ENCODE measurements around the gene SNX12. TPM values are rescaled to one million over a fixed set of nuclear protein-coding genes. Genes with fewer than 3 reads are reported as not detected.

The SNX12 gene
- total RNA-seq, 4 donors from 2014 or later: 45.0 to 65.7 (median 51.7) TPM

DNA sequence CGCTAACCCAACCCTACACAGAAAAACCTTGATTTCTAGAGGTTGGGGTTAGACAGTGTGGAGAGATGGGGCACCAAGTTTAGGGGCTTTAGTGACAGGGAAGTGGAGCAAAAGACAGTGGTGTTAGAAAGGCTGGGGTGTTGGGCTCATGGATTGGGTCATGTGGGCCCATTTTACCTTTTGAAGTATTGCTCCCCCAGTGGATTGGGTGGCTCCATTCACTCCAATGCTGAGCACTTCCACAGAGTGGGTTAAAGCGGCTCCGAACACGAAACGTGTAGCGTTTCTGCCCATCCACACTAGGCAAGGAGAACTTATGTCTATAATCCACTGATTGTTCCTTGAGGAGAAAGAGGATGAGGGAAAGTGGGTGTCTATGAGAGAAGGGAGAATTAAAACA lies 40.9 kb upstream of the SNX12 start:
- H3K27me3 ChIP-seq: no peaks in the 10 kb centered on the region
- TF ChIP-seq, protein P1, sequence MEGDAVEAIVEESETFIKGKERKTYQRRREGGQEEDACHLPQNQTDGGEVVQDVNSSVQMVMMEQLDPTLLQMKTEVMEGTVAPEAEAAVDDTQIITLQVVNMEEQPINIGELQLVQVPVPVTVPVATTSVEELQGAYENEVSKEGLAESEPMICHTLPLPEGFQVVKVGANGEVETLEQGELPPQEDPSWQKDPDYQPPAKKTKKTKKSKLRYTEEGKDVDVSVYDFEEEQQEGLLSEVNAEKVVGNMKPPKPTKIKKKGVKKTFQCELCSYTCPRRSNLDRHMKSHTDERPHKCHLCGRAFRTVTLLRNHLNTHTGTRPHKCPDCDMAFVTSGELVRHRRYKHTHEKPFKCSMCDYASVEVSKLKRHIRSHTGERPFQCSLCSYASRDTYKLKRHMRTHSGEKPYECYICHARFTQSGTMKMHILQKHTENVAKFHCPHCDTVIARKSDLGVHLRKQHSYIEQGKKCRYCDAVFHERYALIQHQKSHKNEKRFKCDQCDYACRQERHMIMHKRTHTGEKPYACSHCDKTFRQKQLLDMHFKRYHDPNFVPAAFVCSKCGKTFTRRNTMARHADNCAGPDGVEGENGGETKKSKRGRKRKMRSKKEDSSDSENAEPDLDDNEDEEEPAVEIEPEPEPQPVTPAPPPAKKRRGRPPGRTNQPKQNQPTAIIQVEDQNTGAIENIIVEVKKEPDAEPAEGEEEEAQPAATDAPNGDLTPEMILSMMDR (IDR thresholded peaks at IDR 0.05): no peak
- TF ChIP-seq POLR2A (IDR thresholded peaks at IDR 0.05): no peak
- intact Hi-C loops (cut with DNase I): no loop called here
- no peaks in the 10 kb centered on the region for H3K9me3 ChIP-seq
- WGBS, 2 donors: 92 to 98% methylated on average over 6 of the region's 6 CpGs
- H3K4me3 ChIP-seq (replicated peaks in 1 of 3): no peak overlapping the region
- H3K4me1 ChIP-seq: no peaks in the 10 kb centered on the region
- no peak for DNase-seq
- H3K27ac ChIP-seq: no peak overlapping the region
- H3K36me3 ChIP-seq: no peaks in the 10 kb centered on the region

DNA sequence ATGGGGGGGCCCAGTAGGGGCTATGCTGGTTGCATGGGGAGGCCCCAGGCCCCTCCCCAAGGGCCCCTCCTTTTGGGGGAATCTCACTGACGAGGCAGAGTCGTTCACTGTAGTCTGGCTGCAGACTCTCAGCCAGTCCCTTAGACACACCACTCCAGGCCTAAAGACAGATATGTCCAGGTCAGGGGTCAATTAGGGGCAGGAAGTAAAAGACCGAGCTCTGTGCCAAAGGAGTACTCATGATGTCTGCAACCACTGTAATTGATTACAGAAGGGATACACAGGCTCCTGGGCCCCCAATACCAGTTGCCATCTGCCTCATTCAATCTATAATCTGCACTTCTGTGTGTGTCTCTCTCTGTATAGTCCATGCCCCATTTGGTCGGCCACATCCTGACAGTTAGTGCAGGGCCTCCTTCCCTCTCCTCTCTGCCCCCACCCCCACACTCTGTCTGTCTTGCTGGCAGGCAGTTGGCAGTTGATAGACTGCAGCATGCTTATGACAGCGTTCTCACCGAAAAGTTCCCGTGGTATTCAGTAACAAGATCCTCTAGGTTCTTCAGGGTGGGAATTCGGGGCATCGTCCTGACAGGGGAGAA lies 39.7 kb upstream of the SNX12 start:
- H3K4me1 ChIP-seq: no peaks in the 10 kb centered on the region
- H3K4me3 ChIP-seq (replicated peaks in 1 of 3): no peak overlapping the region
- no peaks in the 10 kb centered on the region for H3K36me3 ChIP-seq
- no peak overlapping the region for H3K27ac ChIP-seq
- 43 to 55% methylated on average over 6 to 8 of the region's 9 CpGs for WGBS, 2 donors
- intact Hi-C loops (cut with DNase I): no loop called here
- TF ChIP-seq POLR2A (IDR thresholded peaks at IDR 0.05): no peak
- TF ChIP-seq, protein P1 (IDR thresholded peaks at IDR 0.05): no peak
- no peaks in the 10 kb centered on the region for H3K9me3 ChIP-seq
- no peak for DNase-seq
- no peaks in the 10 kb centered on the region for H3K27me3 ChIP-seq

DNA sequence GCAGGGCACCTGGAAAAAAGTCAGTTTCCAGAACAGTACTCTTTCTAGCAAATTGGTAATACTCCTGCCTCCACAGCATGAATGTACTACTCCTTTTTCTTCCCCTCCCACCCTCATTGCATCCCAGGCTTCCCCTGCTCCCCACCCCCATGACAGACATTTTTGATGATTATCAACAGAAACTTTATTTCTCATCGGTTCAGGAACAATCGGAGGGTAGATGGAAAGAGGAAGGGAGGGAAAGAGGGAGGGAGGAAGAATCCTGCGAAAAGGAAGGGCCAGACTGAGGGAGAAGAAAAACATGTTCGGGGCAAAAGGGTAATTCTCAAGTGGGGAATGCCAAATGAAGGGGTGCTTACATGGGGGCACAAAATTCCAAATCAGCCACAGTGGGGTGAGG lies 39.1 kb upstream of the SNX12 start:
- whole genome bisulfite sequencing, 2 donors: 75 to 79% methylated on average over 4 of the region's 4 CpGs

DNA sequence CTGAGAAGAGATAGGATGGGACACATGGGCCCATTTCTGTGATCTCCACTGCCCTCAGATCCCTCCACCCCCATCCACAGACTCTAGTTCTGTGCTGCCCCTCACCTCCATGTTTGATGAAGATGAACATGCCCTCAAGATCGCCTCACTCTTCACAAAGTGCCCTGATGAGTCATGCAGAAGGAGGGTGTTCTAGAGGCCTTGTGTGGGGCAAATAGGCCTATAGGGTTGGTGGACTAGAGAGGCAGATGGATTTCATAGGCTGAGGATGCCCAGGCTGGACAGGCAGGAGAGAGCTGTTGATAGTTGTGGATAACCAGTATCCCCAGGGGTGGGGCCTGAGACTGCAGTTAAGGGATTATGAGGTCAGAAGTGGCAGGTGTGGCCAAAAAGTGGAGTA lies 38.3 kb upstream of the SNX12 start, which contains the start of gene CXorf65:
Gene CXorf65, minus strand, starts transcription at position 314 of the 400 bp plus-strand sequence. Its CDS starts 184 bp downstream, at position 130.
- Histone ChIP-seq H3K36me3 (no peaks in the 10 kb centered on the region), H3K4me1 (no peaks in the 10 kb centered on the region), H3K9me3 (no peaks in the 10 kb centered on the region), H3K4me3 (replicated peaks in 1 of 3) (no peak within 1 kb of the TSS), H3K27ac (no peak within 1 kb of the TSS), H3K27me3 (no peaks in the 10 kb centered on the region)
- intact Hi-C loops (cut with DNase I): no loop called here
- WGBS, 2 donors: 80 to 88% methylated on average over 1 of the region's 1 CpG
- no peak for DNase-seq
- TF ChIP-seq, protein P1 (IDR thresholded peaks at IDR 0.05): no peak
- TF ChIP-seq POLR2A (IDR thresholded peaks at IDR 0.05): no peak

More for the DNA sequence above, 39.1 kb upstream of the SNX12 start:
- Histone ChIP-seq H3K4me3 (replicated peaks in 1 of 3) (no peak overlapping the region), H3K9me3 (no peaks in the 10 kb centered on the region), H3K36me3 (no peaks in the 10 kb centered on the region), H3K27me3 (no peaks in the 10 kb centered on the region), H3K27ac (no peak overlapping the region), H3K4me1 (no peaks in the 10 kb centered on the region)
- no peak for DNase-seq
- intact Hi-C loops (cut with DNase I): no loop called here
- no peak for TF ChIP-seq POLR2A (IDR thresholded peaks at IDR 0.05)

DNA sequence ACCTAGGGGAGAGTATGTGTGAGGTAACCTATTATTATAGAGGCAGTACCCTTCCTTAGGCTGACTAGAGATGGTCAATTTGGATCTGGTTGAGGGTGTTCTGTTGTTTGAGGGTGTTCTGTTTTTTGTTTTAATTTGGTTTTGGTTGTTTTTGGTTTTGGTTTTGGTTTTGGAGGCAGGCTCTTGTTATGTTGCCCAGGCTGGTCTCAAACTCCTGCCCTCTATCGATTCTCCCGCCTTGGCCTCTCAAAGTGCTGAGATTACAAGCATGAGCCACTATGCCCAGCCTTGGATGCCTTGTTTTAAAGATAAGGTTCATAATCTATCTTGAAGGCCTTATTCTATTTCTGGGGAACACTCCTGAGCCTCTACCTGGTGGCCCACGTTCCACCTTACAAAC lies 37.5 kb upstream of the SNX12 start:
- H3K27ac ChIP-seq: no peak overlapping the region
- H3K4me3 ChIP-seq (replicated peaks in 1 of 3): no peak overlapping the region
- TF ChIP-seq, protein P1 (IDR thresholded peaks at IDR 0.05): no peak
- no peak for TF ChIP-seq POLR2A (IDR thresholded peaks at IDR 0.05)
- no peak for DNase-seq
- no peaks in the 10 kb centered on the region for H3K4me1 ChIP-seq
- H3K36me3 ChIP-seq: no peaks in the 10 kb centered on the region
- 90 to 100% methylated on average over 3 of the region's 3 CpGs for WGBS, 2 donors
- no peaks in the 10 kb centered on the region for H3K27me3 ChIP-seq
- intact Hi-C loops (cut with DNase I): no loop called here
- H3K9me3 ChIP-seq: no peaks in the 10 kb centered on the region

All from thyroid gland (tissue), 4 donors.